ENCODE results near the gene DENND4A. TPM values are rescaled to one million over a fixed set of nuclear protein-coding genes. Genes with fewer than 3 reads are reported as not detected.

Gene DENND4A
- total RNA-seq, 4 donors from 2014 or later = 27.1 to 75.3 (median 52.8) TPM

- DNase-seq = no peak
- no peak overlapping the region for H3K4me3 ChIP-seq
- no peak overlapping the region for H3K27ac ChIP-seq
- H3K9me3 ChIP-seq = no peaks in the 10 kb centered on the region
- TF ChIP-seq POLR2A (IDR thresholded peaks at IDR 0.05) = no peak
- TF ChIP-seq, protein P1, sequence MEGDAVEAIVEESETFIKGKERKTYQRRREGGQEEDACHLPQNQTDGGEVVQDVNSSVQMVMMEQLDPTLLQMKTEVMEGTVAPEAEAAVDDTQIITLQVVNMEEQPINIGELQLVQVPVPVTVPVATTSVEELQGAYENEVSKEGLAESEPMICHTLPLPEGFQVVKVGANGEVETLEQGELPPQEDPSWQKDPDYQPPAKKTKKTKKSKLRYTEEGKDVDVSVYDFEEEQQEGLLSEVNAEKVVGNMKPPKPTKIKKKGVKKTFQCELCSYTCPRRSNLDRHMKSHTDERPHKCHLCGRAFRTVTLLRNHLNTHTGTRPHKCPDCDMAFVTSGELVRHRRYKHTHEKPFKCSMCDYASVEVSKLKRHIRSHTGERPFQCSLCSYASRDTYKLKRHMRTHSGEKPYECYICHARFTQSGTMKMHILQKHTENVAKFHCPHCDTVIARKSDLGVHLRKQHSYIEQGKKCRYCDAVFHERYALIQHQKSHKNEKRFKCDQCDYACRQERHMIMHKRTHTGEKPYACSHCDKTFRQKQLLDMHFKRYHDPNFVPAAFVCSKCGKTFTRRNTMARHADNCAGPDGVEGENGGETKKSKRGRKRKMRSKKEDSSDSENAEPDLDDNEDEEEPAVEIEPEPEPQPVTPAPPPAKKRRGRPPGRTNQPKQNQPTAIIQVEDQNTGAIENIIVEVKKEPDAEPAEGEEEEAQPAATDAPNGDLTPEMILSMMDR (IDR thresholded peaks at IDR 0.05) = no peak
- no peaks in the 10 kb centered on the region for H3K27me3 ChIP-seq
- no peaks in the 10 kb centered on the region for H3K4me1 ChIP-seq
- H3K36me3 ChIP-seq = no peaks in the 10 kb centered on the region
- intact Hi-C loops (cut with DNase I; ENCODE audit: low total_unique reads) = no loop called here
These were observed 15.0 kb downstream of the DENND4A start for GRCh38 chr15:65777053-65777452.

- H3K4me3 ChIP-seq = no peak overlapping the region
- TF ChIP-seq, protein P1 (IDR thresholded peaks at IDR 0.05) = no peak
- no peak for TF ChIP-seq POLR2A (IDR thresholded peaks at IDR 0.05)
- no peaks in the 10 kb centered on the region for H3K4me1 ChIP-seq
- no peak overlapping the region for H3K27ac ChIP-seq
- H3K27me3 ChIP-seq = no peaks in the 10 kb centered on the region
- no peak for DNase-seq
- no peaks in the 10 kb centered on the region for H3K9me3 ChIP-seq
- intact Hi-C loops (cut with DNase I; ENCODE audit: low total_unique reads) = no loop called here
- no peaks in the 10 kb centered on the region for H3K36me3 ChIP-seq
These were observed 18.5 kb downstream of the DENND4A start for GRCh38 chr15:65773386-65774111.

DNA sequence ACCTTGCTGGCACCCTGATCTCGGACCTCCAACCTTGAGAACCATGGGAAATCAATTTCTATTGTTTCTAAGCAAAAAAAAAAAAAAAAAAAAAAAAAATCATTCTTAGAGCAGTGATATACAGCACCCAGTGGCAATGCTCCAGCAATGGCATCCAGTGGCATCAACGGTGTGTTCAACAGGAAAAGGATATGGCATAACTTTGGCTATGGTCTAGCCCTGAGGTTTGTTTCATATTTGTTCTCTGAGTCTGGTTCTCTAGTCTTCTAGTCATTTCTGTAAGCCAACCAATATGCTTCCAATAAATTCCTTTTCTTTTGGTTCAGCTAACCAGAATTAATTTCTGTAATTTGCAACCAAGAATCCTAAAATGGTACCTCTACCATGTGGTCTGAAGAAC, 19.2 kb downstream of the DENND4A start:
- TF ChIP-seq, protein P1 (IDR thresholded peaks at IDR 0.05) = no peak
- no peak for TF ChIP-seq POLR2A (IDR thresholded peaks at IDR 0.05)
- Histone ChIP-seq H3K9me3 (no peaks in the 10 kb centered on the region), H3K4me3 (no peak overlapping the region), H3K27ac (no peak overlapping the region), H3K4me1 (no peaks in the 10 kb centered on the region), H3K27me3 (no peaks in the 10 kb centered on the region), H3K36me3 (no peaks in the 10 kb centered on the region)
- no peak for DNase-seq
- intact Hi-C loops (cut with DNase I; ENCODE audit: low total_unique reads) = no loop called here

DNA sequence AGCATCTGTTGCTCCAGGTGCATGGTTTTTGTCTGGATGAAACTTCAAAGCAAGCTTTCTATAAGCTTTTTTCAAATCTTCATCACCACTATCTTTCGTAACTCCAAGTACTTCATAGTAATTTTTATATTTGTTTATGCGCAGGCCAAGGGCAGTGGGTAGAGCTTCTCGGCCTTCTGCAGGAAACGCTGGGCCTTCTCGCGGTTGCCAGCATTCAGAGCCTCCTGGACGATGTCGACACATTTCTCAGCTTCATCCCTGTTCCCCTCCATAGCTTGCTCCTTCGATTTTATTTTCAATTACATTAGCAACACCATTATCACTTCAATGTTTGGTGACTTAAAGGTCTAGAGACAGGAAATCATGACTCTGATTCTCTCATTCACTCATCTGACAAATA, 20.2 kb downstream of the DENND4A start:
- H3K27me3 ChIP-seq = no peaks in the 10 kb centered on the region
- H3K36me3 ChIP-seq = no peaks in the 10 kb centered on the region
- H3K4me1 ChIP-seq = no peaks in the 10 kb centered on the region
- no peak for TF ChIP-seq POLR2A (IDR thresholded peaks at IDR 0.05)
- TF ChIP-seq, protein P1 (IDR thresholded peaks at IDR 0.05) = no peak
- H3K9me3 ChIP-seq = no peaks in the 10 kb centered on the region
- intact Hi-C loops (cut with DNase I; ENCODE audit: low total_unique reads) = no loop called here
- H3K4me3 ChIP-seq = no peak overlapping the region
- no peak for DNase-seq
- no peak overlapping the region for H3K27ac ChIP-seq

DNA sequence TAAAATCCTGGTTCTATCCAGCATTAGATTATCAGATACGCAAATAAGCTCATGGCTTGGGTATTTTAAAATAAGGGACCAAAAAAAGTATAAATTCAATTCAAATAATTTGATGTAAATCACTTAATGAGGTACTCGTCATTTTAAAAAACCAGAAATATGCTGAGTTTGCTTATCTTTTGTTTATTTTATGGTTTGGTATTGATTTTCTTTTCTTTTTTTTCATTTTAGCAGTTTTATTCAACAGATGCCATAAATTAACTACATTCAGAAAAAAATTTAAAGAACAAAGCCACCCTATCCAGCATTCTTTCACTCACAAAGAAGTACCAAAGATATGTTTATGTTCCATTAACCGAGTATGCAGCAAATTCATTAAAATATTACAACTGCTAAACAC, 22.6 kb downstream of the DENND4A start:
- no peak for DNase-seq
- Histone ChIP-seq H3K4me3 (no peak overlapping the region), H3K9me3 (no peaks in the 10 kb centered on the region), H3K27me3 (no peaks in the 10 kb centered on the region), H3K4me1 (no peaks in the 10 kb centered on the region), H3K27ac (no peak overlapping the region), H3K36me3 (no peaks in the 10 kb centered on the region)
- TF ChIP-seq, protein P1 (IDR thresholded peaks at IDR 0.05) = no peak
- no peak for TF ChIP-seq POLR2A (IDR thresholded peaks at IDR 0.05)
- intact Hi-C loops (cut with DNase I; ENCODE audit: low total_unique reads) = no loop called here

All from uterus (tissue), 4 donors.